IMR-90 (cell line): Measurements from ENCODE around the gene GFER.

Experiments used
- BHLHE40 ChIP-seq: fragments of 150-350 bp; IDR thresholded peaks from 2 replicates; pipeline ENCODE4 v1.6.1; 2016; ENCODE audit warnings: mild to moderate bottlenecking, low read depth, low read length
- CHD1 ChIP-seq: IDR thresholded peaks from 2 replicates; pipeline ENCODE4 v1.6.1; 2012; ENCODE audit warnings: low read depth, low read length, improper control_type of control experiment
- CTCF ChIP-seq: conservative IDR thresholded peaks from 2 replicates; pipeline ENCODE4 v1.5.1; 2012; ENCODE audit warnings: mild to moderate bottlenecking, low read depth, low read length, improper control_type of control experiment
- MAZ ChIP-seq: IDR thresholded peaks from 2 replicates; pipeline ENCODE4 v1.6.1; 2012; ENCODE audit warnings: low read depth, mild to moderate bottlenecking, low read length, improper control_type of control experiment, moderate library complexity, borderline replicate concordance
- POLR2A ChIP-seq: IDR thresholded peaks from 2 replicates; pipeline ENCODE4 v1.6.1; 2012; ENCODE audit warnings: mild to moderate bottlenecking, low read depth, low read length
- RAD21 ChIP-seq: IDR thresholded peaks from 2 replicates; pipeline ENCODE4 v1.6.1; 2012; ENCODE audit warnings: low read length, improper control_type of control experiment
- RCOR1 ChIP-seq: IDR thresholded peaks from 2 replicates; pipeline ENCODE4 v1.6.1; 2012; ENCODE audit warnings: mild to moderate bottlenecking, low read length, improper control_type of control experiment; ENCODE audit not compliant: insufficient replicate concordance

- TF ChIP-seq POLR2A (no peak), CTCF (no peak), RCOR1 (no peak), BHLHE40 (no peak), MAZ (no peak), CHD1 (no peak), RAD21 (no peak)
Measured at GRCh38 chr16:1976951-1977874, 6.8 kb upstream of the GFER start.
